GM13976 (cell line): ENCODE results near the gene HYAL3.
"Not testable (repeated sequence)": the region's sequence is repeated elsewhere in the genome, so short reads cannot be mapped to it uniquely, and the experiment has no call there.

ENCODE experiments used
- DNase-seq: peaks from one replicate; pipeline ENCODE4 v3.0.0; 2012; ENCODE audit warnings: low spot score
- CTCF ChIP-seq: IDR thresholded peaks from 2 replicates; pipeline ENCODE4 v1.5.1; 2012; ENCODE audit warnings: borderline replicate concordance, mild to moderate bottlenecking; ENCODE audit not compliant: insufficient read depth; ENCODE audit errors: extremely low read depth, missing control alignments, control extremely low read depth
- in situ Hi-C: fragments of 300-500 bp; cut with MboI; formaldehyde crosslinking; loops from one replicate; pipeline ENCODE4 v1.12.0; 2022; ENCODE audit warnings: low sequenced_read_pairs, mixed read lengths, inconsistent platforms; ENCODE audit not compliant: unreplicated experiment

Gene HYAL3

GRCh38 chr3:50290161-50290641 is 9.0 kb downstream of the HYAL3 start:
- no peak for DNase-seq
- in situ Hi-C loops = no loop called here
- TF ChIP-seq CTCF = no peak

- no peak for TF ChIP-seq CTCF
- in situ Hi-C loops = no loop called here
- DNase-seq = no peak
Observed at GRCh38 chr3:50289130-50289529, 10.1 kb downstream of the HYAL3 start.

GRCh38 chr3:50288387-50289007 is 10.7 kb downstream of the HYAL3 start:
- TF ChIP-seq CTCF = no peak
- in situ Hi-C loops = no loop called here
- DNase-seq = no peak

- DNase-seq = no peak
- TF ChIP-seq CTCF = no peak
- in situ Hi-C loops = no loop called here
Observed at GRCh38 chr3:50287262-50287661, 11.9 kb downstream of the HYAL3 start.

GRCh38 chr3:50286322-50287227 is 12.6 kb downstream of the HYAL3 start:
- TF ChIP-seq CTCF = no peak
- no peak for DNase-seq
- in situ Hi-C loops = no loop called here

- in situ Hi-C loops, DNase-seq: not testable (repeated sequence)
Observed at GRCh38 chr3:50284121-50284520, 15.1 kb downstream of the HYAL3 start.
